Stimulated activated naive B cell treated with anti-CD40 and anti-IgM and Interleukin-4, amounts not matched to agents 10 μg/mL and 1 μg/mL and 100 μg/mL, for 72 hours (primary cell): ENCODE measurements around the gene PTPRN.
"Not testable (repeated sequence)": the region's sequence is repeated elsewhere in the genome, so short reads cannot be mapped to it uniquely, and the experiment has no call there.

ENCODE experiments used
- ATAC-seq, 2 donors: fragments of 150-1000 bp; cut with Tn5 transposase; replicated peaks; 2 replicates each; pipeline ENCODE4 v1.10.0; 2021; ENCODE audit warnings: moderate library complexity in 1 of 2
- DNase-seq: peaks from one replicate; pipeline ENCODE4 v3.0.0; 2021
- H3K27ac Mint-ChIP-seq: one replicate; pipeline ENCODE4 v1.8.0; 2022; ENCODE audit warnings: mild to moderate bottlenecking, mixed read lengths
- H3K27me3 Mint-ChIP-seq, 2 donors: one replicate each; pipeline ENCODE4 v1.8.0; 2022; ENCODE audit warnings: mixed read lengths in 2 of 2
- H3K36me3 Mint-ChIP-seq, 2 donors: one replicate each; pipeline ENCODE4 v1.8.0; 2022; ENCODE audit warnings: mixed read lengths in 2 of 2, mild to moderate bottlenecking in 1 of 2
- H3K4me1 Mint-ChIP-seq, 2 donors: one replicate each; pipeline ENCODE4 v1.8.0; 2022; ENCODE audit warnings: mixed read lengths in 2 of 2, mild to moderate bottlenecking in 1 of 2
- H3K4me3 Mint-ChIP-seq, 2 donors: one replicate each; pipeline ENCODE4 v1.8.0; 2022; ENCODE audit warnings: mild to moderate bottlenecking in 2 of 2, mixed read lengths in 2 of 2, moderate library complexity in 1 of 2
- H3K9me3 Mint-ChIP-seq, 2 donors: one replicate each; pipeline ENCODE4 v1.8.0; 2022; ENCODE audit warnings: mixed read lengths in 2 of 2, mild to moderate bottlenecking in 1 of 2

The PTPRN gene

DNA sequence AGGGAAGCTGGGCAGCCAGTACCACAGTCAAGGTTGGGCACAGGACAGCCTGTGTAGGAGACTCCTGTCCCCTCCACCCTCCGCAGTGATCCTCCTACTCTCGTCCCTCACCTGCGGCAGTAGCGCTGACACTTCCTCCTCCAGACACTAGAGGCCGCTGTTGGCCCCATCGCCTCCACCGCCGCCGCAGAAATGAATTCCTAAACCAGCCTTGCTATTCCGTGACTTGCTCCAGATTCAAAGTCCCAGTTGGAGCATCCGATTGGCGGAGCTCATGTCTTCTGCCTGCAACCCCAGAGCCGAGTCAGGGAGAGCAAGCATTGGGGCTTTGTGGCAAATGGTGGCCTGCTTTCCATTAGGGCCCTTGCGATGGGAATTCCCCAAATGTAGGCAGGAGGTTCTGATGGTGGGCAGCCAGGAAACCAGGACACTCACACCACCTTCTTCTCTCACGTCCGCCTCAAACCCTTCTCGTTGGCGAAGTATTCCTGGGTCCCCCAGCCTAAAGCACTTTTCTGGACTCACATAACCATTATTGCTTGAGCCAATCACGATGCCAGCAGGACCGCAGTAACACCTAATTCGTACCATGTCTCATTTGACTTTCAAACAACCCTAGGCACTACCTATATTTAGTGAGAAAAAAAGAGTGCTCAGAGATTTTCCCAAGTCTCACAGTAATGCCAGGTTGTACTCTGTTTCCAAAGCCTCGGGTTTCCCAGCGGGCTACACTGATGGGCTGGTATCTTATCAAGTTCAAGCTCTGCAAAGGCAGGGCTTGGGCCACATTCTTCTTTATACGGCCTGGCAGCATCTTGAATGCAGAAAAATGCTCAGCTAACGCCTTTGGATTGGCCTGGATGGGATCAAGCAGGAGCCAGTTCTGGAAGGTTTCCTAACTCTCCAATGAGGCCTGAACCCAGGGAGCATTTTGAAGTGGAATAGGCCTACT, 31.2 kb downstream of the PTPRN start:
- DNase-seq (peak; percentile 70), ATAC-seq (peak; percentile 17 to 22)
- H3K4me1 Mint-ChIP-seq: peaks cover 37 to 51% of the 10 kb centered on the region in 2 donors
- peaks cover 18 to 27% of the 10 kb centered on the region in 2 donors for H3K36me3 Mint-ChIP-seq
- no peaks in the 10 kb centered on the region for H3K27me3 Mint-ChIP-seq
- no peaks in the 10 kb centered on the region for H3K9me3 Mint-ChIP-seq
- peak overlapping the region; percentile 91 to 98 for H3K4me3 Mint-ChIP-seq
- H3K27ac Mint-ChIP-seq: peak overlapping the region; percentile 98

DNA sequence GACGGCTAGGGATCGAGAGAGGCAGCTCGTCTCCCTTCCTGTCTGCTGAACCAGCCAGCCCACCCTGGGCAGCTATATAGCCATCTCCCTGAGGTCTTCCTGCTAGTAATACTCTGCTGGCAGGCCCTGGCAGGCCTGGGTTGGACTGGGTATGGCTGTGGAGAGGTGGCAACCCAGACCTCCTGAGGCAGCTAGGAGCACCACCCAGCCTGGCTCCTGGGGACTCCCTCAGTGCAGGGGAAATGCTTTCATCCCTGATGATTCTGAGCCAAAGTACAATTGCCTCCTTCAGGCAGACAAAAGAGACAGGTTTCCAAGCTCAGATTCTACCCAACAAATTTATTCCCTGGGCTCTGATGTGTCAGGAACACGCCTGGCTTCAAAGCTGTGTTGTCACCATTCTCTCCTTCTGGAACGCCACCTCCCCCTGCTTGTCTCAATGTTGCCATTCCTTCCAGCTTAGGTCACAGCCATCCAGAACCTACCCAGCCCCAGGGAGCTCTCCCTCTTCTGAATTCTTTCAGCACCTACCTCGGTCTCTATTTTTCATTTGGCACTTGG, 34.8 kb downstream of the PTPRN start:
- H3K4me3 Mint-ChIP-seq: no peak overlapping the region
- no peak for DNase-seq
- H3K27ac Mint-ChIP-seq: no peak overlapping the region

DNA sequence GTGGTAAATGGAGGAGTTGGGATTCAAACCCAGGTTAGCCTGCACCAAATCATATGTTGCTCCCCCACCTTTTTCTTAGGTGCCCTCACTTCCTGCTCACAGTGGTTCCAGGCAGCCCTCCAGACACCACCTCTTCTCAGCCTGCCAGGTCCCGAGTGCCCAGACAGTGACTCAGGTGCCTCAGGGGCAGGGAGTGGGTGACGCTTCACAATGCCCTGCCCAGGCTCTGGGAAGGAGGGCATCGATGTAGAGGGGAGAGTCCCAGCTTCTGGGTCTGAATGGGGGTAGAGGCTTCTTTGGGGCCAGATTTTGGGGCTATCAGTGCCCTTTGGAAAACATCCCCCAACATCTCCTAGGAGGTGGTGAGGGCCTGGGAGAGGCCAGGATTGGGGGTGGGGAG, 35.3 kb downstream of the PTPRN start:
- H3K27ac Mint-ChIP-seq: no peak overlapping the region
- no peaks in the 10 kb centered on the region for H3K36me3 Mint-ChIP-seq
- peaks cover 16 to 21% of the 10 kb centered on the region in 2 donors for H3K4me1 Mint-ChIP-seq
- DNase-seq (no peak), ATAC-seq (no peak)
- H3K9me3 Mint-ChIP-seq: no peaks in the 10 kb centered on the region
- no peak overlapping the region for H3K4me3 Mint-ChIP-seq
- no peaks in the 10 kb centered on the region for H3K27me3 Mint-ChIP-seq

More for the DNA sequence above, 34.8 kb downstream of the PTPRN start:
- no peaks in the 10 kb centered on the region for H3K9me3 Mint-ChIP-seq
- H3K4me1 Mint-ChIP-seq: peaks cover 16 to 22% of the 10 kb centered on the region in 2 donors
- H3K27me3 Mint-ChIP-seq: no peaks in the 10 kb centered on the region
- H3K36me3 Mint-ChIP-seq: no peaks in the 10 kb centered on the region
- ATAC-seq: no peak

DNA sequence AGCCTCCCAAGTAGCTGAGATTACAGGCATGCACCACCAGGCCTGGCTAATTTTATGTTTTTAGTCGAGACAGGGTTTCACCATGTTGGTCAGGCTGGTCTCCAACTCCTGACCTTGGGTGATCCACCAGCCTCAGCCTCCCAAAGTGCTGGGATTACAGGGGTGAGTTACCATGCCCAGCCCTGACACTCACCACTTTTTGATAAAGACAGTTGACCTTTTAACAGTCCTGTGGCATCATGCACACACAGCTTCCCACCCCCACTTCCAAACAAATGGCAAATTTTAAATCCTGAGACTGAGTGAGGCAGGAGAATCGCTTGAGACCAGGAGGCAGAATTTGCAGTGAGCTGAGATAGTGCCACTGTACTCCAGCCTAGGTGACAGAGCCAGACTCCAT, 36.2 kb downstream of the PTPRN start:
- Mint-ChIP-seq H3K27me3 (no peaks in the 10 kb centered on the region), H3K4me1 (peaks cover 6 to 12% of the 10 kb centered on the region in 2 donors), H3K36me3 (no peaks in the 10 kb centered on the region), H3K4me3 (no peak overlapping the region), H3K27ac (no peak overlapping the region), H3K9me3 (no peaks in the 10 kb centered on the region)
- DNase-seq (no peak), ATAC-seq (no peak)

DNA sequence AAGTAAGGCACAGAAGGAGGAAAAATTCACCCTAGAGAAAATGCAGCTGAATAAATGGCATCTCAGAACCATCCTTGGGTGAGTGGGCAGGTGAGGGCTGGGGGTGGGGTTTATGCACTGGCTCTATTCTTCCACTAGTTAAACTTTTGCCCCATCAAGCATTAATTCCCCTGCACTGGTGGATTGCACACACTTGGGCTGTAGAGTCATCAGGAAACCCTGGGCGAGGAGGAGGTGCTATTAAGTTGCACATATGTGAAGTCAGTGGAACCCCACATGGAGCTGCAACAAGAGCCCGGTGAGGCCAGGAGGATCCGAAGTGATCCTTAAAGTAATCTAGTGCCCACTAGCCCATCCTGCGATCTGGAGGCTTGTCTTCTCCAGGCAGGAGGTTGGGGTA, 36.8 kb downstream of the PTPRN start:
- no peaks in the 10 kb centered on the region for H3K36me3 Mint-ChIP-seq
- no peak overlapping the region for H3K27ac Mint-ChIP-seq
- H3K9me3 Mint-ChIP-seq: no peaks in the 10 kb centered on the region
- ATAC-seq (no peak), DNase-seq (no peak)
- no peaks in the 10 kb centered on the region for H3K27me3 Mint-ChIP-seq
- H3K4me3 Mint-ChIP-seq: no peak overlapping the region
- peaks cover 1 to 5% of the 10 kb centered on the region in 2 donors for H3K4me1 Mint-ChIP-seq

DNA sequence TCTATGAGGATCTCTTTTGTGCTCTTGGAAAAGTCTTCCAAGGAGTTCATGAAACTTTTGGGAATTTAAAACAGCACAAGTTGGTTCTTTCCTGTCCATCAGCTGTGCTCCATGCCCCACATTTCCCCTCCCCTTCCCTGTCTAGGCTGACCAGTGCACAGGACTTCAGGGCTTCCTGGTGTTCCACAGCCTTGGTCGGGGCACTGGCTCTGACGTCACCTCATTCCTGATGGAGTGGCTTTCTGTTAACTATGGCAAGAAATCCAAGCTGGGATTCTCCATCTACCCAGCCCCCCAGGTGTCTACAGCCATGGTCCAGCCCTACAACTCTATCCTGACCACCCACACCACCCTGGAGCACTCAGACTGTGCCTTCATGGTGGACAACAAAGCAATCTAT, 38.2 kb downstream of the PTPRN start:
- H3K27ac Mint-ChIP-seq: no peak overlapping the region
- H3K36me3 Mint-ChIP-seq: no peaks in the 10 kb centered on the region
- no peaks in the 10 kb centered on the region for H3K4me1 Mint-ChIP-seq
- ATAC-seq (no peak), DNase-seq (no peak)
- no peaks in the 10 kb centered on the region for H3K27me3 Mint-ChIP-seq
- H3K9me3 Mint-ChIP-seq: no peaks in the 10 kb centered on the region
- H3K4me3 Mint-ChIP-seq: no peak overlapping the region

DNA sequence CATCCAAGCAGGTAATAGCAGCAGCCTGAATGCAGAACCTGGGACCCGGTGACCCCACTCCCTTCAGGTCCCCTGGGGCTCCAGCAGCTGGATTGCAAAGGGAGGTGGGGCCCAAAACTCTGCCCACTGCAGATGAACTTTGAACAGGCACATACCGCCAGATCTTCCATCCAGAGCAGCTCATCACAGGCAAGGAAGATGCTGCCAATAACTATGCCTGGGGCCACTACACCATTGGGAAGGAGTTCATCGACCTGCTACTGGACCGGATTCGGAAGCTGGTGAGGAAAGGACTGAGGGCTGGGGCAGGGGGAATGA, 39.2 kb downstream of the PTPRN start:
- ATAC-seq: no peak
- no peak for DNase-seq
- Mint-ChIP-seq H3K9me3 (no peaks in the 10 kb centered on the region), H3K4me3 (no peak overlapping the region), H3K27ac (no peak overlapping the region), H3K4me1 (no peaks in the 10 kb centered on the region), H3K27me3 (no peaks in the 10 kb centered on the region), H3K36me3 (no peaks in the 10 kb centered on the region)

DNA sequence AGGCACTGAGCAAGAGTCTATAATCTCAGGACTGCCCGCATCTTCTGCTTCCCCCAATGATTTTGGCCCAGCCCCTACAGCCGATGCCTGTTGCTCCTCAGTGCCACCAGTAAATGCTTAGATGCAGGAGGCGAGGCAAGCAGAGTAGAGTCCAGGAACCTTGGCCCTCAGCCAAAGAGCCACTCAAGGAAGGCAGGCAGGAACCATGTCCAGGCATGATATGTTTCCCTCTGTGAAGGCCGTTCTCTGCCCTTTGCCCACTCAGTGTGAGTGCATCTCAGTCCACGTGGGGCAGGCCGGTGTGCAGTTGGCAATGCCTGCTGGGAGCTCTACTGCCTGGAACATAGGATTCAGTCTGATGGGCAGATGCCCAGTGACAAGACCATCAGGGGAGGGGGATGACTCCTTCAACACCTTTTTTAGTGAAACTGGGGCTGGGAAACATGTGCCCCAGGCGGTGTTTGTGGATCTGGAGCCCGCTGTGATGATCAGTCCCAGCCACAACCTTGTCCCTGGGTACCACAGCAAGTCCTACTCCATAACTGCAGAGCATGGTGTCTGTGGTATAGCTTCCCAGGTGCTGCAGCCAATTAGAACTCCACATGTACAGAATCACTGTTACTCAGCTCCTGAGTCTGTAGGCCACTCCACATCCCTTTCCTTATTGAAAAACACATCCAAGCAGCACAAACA, 39.7 kb downstream of the PTPRN start:
- H3K4me1 Mint-ChIP-seq: no peaks in the 10 kb centered on the region
- H3K4me3 Mint-ChIP-seq: no peak overlapping the region
- DNase-seq (no peak), ATAC-seq (no peak)
- no peak overlapping the region for H3K27ac Mint-ChIP-seq
- no peaks in the 10 kb centered on the region for H3K9me3 Mint-ChIP-seq
- no peaks in the 10 kb centered on the region for H3K27me3 Mint-ChIP-seq
- H3K36me3 Mint-ChIP-seq: no peaks in the 10 kb centered on the region

DNA sequence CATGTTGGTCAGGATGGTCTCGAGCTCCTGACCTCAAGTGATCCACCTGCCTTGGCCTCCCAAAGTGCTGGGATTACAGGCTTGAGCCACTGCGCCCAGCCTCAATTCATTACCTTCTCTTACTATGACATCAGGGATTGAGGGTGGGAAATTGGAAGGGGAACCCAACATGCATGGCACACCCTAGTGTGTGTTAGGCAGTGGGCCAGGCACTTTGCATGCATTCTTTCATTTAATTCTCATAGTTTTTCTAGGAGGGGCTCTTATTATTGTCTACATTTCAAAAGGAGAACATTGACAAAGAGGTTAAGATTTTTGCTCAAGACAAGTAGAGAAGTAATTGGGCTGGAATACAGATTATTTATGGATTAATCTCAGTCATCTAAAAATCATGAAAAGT, 40.9 kb downstream of the PTPRN start:
- no peaks in the 10 kb centered on the region for H3K9me3 Mint-ChIP-seq
- no peak overlapping the region for H3K27ac Mint-ChIP-seq

DNA sequence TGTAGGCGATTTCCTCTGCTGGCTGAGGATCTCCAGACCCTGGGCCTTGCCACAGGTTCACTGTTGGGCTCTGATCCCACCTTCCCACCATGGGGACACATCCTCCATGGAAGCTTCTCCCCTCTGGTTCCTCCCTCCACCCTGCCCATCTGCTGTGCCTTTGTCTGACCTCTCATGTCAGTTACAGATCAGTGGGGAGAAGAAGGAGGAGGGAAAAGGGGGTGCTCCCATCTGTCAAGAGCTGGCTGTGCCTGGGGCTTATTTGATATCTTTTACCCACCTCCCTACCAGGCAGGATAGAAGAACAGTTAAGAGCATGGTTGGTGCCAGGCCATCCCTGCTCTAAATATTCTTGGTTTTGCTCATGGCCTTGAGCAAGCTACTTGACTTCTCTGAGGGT, 42.3 kb downstream of the PTPRN start:
- Mint-ChIP-seq H3K27ac (no peak overlapping the region), H3K4me3 (no peak overlapping the region), H3K36me3 (no peaks in the 10 kb centered on the region), H3K27me3 (no peaks in the 10 kb centered on the region), H3K4me1 (no peaks in the 10 kb centered on the region), H3K9me3 (no peaks in the 10 kb centered on the region)
- ATAC-seq (no peak), DNase-seq (no peak)

More for the DNA sequence above, 40.9 kb downstream of the PTPRN start:
- Mint-ChIP-seq H3K27me3 (no peaks in the 10 kb centered on the region), H3K4me1 (no peaks in the 10 kb centered on the region), H3K36me3 (no peaks in the 10 kb centered on the region), H3K4me3 (no peak overlapping the region)
- no peak for ATAC-seq
- no peak for DNase-seq

DNA sequence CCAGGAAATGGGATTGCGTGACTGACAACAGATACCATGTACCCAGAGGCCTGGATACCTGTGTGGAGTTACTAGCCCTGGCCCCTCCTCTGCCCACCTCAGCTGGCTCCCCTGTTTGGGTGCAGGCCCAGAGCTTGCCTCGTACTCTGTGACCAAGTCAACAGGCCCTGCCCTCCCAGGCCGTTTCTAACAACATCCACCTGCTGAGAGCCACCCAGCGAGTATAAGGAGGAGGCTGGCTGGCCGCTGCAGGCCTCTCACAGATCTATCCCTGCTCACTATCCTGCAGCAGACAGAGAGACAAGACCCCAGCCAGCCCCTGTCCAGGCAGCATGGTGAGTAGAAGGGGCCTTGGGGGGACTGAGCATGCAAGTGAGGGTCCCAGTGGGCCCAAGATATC, 43.0 kb downstream of the PTPRN start:
- H3K4me3 Mint-ChIP-seq: no peak overlapping the region
- H3K9me3 Mint-ChIP-seq: no peaks in the 10 kb centered on the region
- no peaks in the 10 kb centered on the region for H3K36me3 Mint-ChIP-seq

DNA sequence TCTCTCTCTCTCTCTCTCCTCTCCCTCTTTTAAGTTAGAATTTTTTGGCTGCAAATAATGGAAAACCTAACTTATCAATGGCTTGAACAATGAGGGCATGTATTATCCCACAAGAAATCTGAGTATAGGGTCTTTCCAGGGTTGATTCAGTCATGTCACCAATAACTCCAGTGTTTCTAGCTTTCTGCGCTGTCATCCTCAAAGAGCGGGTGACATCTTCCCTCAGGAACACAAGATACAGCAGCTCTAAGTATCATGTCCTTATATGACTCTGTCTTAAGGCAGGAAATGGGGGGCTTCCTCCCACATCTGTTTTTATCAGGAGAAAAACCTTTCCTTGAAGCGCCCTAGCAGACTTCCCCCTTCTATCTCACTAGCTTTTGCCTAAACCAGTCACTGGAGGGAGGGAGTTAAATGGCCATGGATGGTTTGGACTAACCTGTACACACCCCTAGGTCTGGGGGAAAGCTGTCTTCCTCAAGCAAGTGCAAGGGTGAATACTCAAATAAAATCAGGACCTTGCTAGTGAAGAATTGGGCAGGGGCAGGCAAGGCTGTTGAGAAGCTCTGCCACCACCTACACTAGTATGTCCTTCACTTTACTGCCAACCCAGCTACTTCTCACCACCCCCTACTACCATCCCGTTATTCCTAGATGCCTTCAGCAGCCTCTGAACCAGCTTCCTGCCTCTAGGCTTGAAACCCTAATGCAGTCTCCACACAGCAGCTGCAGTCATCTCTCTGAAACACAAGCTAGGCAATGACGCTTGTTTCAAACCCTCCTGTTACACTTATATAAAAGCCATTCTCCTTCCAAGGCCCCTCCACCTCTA, 48.0 kb downstream of the PTPRN start:
- Mint-ChIP-seq H3K4me3 (no peak overlapping the region), H3K27me3 (no peaks in the 10 kb centered on the region), H3K27ac (no peak overlapping the region), H3K9me3 (no peaks in the 10 kb centered on the region), H3K36me3 (no peaks in the 10 kb centered on the region), H3K4me1 (peaks cover 0 to 1% of the 10 kb centered on the region in 2 donors)
- no peak for ATAC-seq
- no peak for DNase-seq

More for the DNA sequence above, 43.0 kb downstream of the PTPRN start:
- no peaks in the 10 kb centered on the region for H3K27me3 Mint-ChIP-seq
- H3K4me1 Mint-ChIP-seq: peaks cover 0 to 1% of the 10 kb centered on the region in 2 donors
- H3K27ac Mint-ChIP-seq: peak overlapping the region; percentile 65
- no peak for DNase-seq
- ATAC-seq: no peak

DNA sequence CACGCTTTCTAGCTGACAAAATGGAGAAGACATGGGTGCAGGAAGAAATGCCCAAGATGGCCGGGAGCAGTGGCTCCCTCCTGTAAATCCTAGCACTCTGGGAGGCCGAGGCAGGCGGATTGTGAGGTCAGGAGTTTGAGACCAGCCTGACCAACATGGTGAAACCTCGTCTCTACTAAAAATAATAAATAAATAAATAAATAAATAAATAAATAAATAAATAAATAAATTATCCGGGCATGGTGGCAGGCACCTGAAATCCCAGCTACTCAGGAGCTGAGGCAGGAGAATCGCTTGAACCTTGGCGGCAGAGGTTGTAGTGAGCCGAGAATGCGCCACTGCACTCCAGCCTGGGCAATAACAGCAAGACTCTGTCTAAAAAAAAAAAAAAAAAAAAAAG, 50.3 kb downstream of the PTPRN start:
- H3K9me3 Mint-ChIP-seq, H3K36me3 Mint-ChIP-seq, H3K4me1 Mint-ChIP-seq, H3K27me3 Mint-ChIP-seq, H3K4me3 Mint-ChIP-seq, H3K27ac Mint-ChIP-seq, DNase-seq, ATAC-seq: not testable (repeated sequence)

DNA sequence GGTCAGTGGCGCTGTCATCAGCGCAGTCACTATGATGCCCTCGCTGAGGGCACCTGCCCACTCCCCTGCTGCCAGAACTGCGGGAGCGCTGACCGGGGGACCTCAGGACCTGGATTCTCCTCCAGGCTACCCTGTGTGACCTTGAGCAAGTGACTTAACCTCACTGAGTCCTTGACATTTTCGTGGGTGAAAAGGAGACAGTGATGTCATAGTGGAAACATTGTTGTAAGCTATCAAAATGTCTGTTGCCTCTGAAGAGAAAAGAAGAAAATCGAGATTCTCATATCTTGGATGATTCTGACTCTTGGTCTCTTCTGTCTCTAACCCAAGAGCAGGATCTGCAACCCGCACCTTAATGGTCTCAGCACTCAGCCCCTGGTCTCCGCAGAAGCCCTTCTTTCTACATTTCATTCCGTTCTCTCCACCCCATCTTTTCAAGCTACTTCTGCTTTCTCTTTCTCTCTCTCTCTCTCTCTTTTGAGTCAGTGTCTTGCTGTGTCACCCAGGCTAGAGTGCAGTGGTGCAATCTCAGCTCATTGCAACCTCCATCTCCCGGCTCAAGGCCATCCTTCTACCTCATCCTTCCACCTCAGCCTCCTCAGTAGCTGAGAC, 54.5 kb downstream of the PTPRN start:
- peak; percentile 43 for DNase-seq
- no peaks in the 10 kb centered on the region for H3K9me3 Mint-ChIP-seq
- H3K27me3 Mint-ChIP-seq: no peaks in the 10 kb centered on the region
- H3K4me3 Mint-ChIP-seq: peak overlapping the region; percentile 79 to 87
- H3K36me3 Mint-ChIP-seq: peaks cover 23 to 30% of the 10 kb centered on the region in 2 donors
- H3K27ac Mint-ChIP-seq: peak overlapping the region; percentile 95
- peaks cover 35 to 47% of the 10 kb centered on the region in 2 donors for H3K4me1 Mint-ChIP-seq
- peak; percentile 54 to 56 for ATAC-seq
